ENCODE results near the gene SEMA4A. TPM values are rescaled to one million over a fixed set of nuclear protein-coding genes. Genes with fewer than 3 reads are reported as not detected.
"Not testable (repeated sequence)": the region's sequence is repeated elsewhere in the genome, so short reads cannot be mapped to it uniquely, and the experiment has no call there.

SEMA4A gene
- total RNA-seq, 4 donors from 2014 or later, result 1.7 to 4.1 (median 2.6) TPM

- peak overlapping the region; percentile 46 to 69 (median 58) for H3K4me3 ChIP-seq
- peaks cover 95 to 100% (median 100%) of the 10 kb centered on the region in 4 donors for H3K4me1 ChIP-seq
- H3K36me3 ChIP-seq, result peaks cover 0 to 19% (median 0%) of the 10 kb centered on the region in 4 donors
- intact Hi-C loops (cut with DNase I), result no loop called here
- peak overlapping the region; percentile 92 to 100 (median 96) for H3K27ac ChIP-seq (replicated peaks in 1 of 4)
- WGBS, result 0% methylated on average over 9 of the region's 14 CpGs
- no peaks in the 10 kb centered on the region for H3K27me3 ChIP-seq
- no peaks in the 10 kb centered on the region for H3K9me3 ChIP-seq
- peak; percentile 99 for DNase-seq (ENCODE audit: extremely low spot score)
- peak; percentile 73 for TF ChIP-seq POLR2A (IDR thresholded peaks at IDR 0.05; ENCODE audit: low read depth)
- peak in 1 of 2 donors; percentile 94 for TF ChIP-seq POLR2AphosphoS5 (IDR thresholded peaks at IDR 0.05)
- TF ChIP-seq EP300 (IDR thresholded peaks at IDR 0.05), result no peak
- peak in 2 of 3 experiments; percentile 23 to 38 for TF ChIP-seq CTCF (IDR thresholded peaks at IDR 0.05)
Measured at GRCh38 chr1:156123356-156124196, 29.8 kb upstream of the SEMA4A start.

GRCh38 chr1:156124557-156125483 lies 28.6 kb upstream of the SEMA4A start:
- Histone ChIP-seq H3K36me3 (peaks cover 0 to 13% (median 0%) of the 10 kb centered on the region in 4 donors), H3K27me3 (no peaks in the 10 kb centered on the region), H3K27ac (replicated peaks in 1 of 4) (peak overlapping the region; percentile 92 to 100 (median 96)), H3K9me3 (no peaks in the 10 kb centered on the region), H3K4me1 (peaks cover 95 to 100% (median 100%) of the 10 kb centered on the region in 4 donors), H3K4me3 (peak overlapping the region; percentile 46 to 69 (median 58))
- DNase-seq (ENCODE audit: extremely low spot score), result no peak
- TF ChIP-seq POLR2A (IDR thresholded peaks at IDR 0.05; ENCODE audit: low read depth) (no peak), EP300 (IDR thresholded peaks at IDR 0.05) (no peak), CTCF (IDR thresholded peaks at IDR 0.05) (no peak), POLR2AphosphoS5 (IDR thresholded peaks at IDR 0.05) (peak in 1 of 2 donors; percentile 62)
- WGBS, result 44% methylated on average over 13 of the region's 17 CpGs
- intact Hi-C loops (cut with DNase I), result no loop called here

- DNase-seq (ENCODE audit: extremely low spot score); H3K36me3 ChIP-seq; H3K9me3 ChIP-seq; H3K27me3 ChIP-seq; intact Hi-C loops (cut with DNase I): not testable (repeated sequence)
- peaks cover 95 to 100% (median 100%) of the 10 kb centered on the region in 4 donors for H3K4me1 ChIP-seq
- H3K27ac ChIP-seq (replicated peaks in 1 of 4), result peak overlapping the region; percentile 92 to 100 (median 96)
- 63% methylated on average over 10 of the region's 10 CpGs for WGBS
- H3K4me3 ChIP-seq, result peak overlapping the region; percentile 32 to 69 (median 54)
Measured at GRCh38 chr1:156125544-156125943, 27.8 kb upstream of the SEMA4A start.

GRCh38 chr1:156126043-156126629 lies 27.2 kb upstream of the SEMA4A start:
- Histone ChIP-seq H3K9me3 (no peaks in the 10 kb centered on the region), H3K27me3 (no peaks in the 10 kb centered on the region), H3K27ac (replicated peaks in 1 of 4) (peak overlapping the region; percentile 92 to 100 (median 96)), H3K36me3 (peaks cover 8 to 15% (median 8%) of the 10 kb centered on the region in 4 donors), H3K4me3 (peak overlapping the region; percentile 32 to 69 (median 44)), H3K4me1 (peaks cover 95 to 100% (median 100%) of the 10 kb centered on the region in 4 donors)
- WGBS, result 4% methylated on average over 11 of the region's 11 CpGs
- peak; percentile 97 for DNase-seq (ENCODE audit: extremely low spot score)
- intact Hi-C loops (cut with DNase I), result no loop called here
- TF ChIP-seq POLR2A (IDR thresholded peaks at IDR 0.05; ENCODE audit: low read depth), result no peak
- no peak for TF ChIP-seq EP300 (IDR thresholded peaks at IDR 0.05)
- TF ChIP-seq CTCF (IDR thresholded peaks at IDR 0.05), result peak; percentile 29 to 52 (median 30)
- peak in 1 of 2 donors; percentile 83 for TF ChIP-seq POLR2AphosphoS5 (IDR thresholded peaks at IDR 0.05)
